B cell (primary cell): ENCODE results near the gene NUP160.

Experiments
- CTCF ChIP-seq: fragments of 200-600 bp; IDR thresholded peaks from one replicate; pipeline ENCODE4 v1.8.0; 2022; ENCODE audit warnings: antibody characterized with exemption, mild to moderate bottlenecking
- EZH2 ChIP-seq: IDR thresholded peaks from 2 replicates; pipeline ENCODE4 v1.6.1; 2012; ENCODE audit warnings: borderline replicate concordance, low read depth, mild to moderate bottlenecking, moderate library complexity, low read length; ENCODE audit not compliant: insufficient read depth, poor library complexity, severe bottlenecking

GRCh38 chr11:47784785-47785381 is 63.3 kb downstream of the NUP160 start:
- no peak for TF ChIP-seq CTCF
- TF ChIP-seq EZH2, result no peak
